KG1 (cell line): ENCODE results near the gene UBC.

ENCODE experiments used
- DNase-seq: peaks from one replicate; lab custom pipeline; 2025; lab: John Stamatoyannopoulos, UW

UBC gene

DNA sequence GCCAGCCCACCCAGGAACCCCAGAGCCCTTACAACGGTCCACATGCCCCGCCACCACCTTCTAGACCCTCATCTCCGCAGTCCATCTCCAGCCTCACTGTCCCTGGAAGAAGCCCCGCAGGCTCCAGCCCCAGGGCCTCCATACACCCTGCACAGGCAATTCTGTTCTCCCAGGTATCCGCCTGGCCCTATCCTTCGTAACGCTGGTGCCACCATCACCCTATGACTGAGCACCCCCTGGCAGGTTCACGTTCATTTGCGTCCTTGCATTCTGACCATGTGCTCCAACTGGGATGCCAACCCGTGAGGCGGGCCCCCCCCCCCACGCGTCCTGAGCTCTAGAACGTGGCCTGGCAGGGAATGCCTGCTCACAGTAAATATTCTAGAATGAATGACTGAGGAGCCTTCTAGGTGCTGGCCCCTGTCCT is 50.1 kb downstream of the UBC start:
- DNase-seq: no peak

DNA sequence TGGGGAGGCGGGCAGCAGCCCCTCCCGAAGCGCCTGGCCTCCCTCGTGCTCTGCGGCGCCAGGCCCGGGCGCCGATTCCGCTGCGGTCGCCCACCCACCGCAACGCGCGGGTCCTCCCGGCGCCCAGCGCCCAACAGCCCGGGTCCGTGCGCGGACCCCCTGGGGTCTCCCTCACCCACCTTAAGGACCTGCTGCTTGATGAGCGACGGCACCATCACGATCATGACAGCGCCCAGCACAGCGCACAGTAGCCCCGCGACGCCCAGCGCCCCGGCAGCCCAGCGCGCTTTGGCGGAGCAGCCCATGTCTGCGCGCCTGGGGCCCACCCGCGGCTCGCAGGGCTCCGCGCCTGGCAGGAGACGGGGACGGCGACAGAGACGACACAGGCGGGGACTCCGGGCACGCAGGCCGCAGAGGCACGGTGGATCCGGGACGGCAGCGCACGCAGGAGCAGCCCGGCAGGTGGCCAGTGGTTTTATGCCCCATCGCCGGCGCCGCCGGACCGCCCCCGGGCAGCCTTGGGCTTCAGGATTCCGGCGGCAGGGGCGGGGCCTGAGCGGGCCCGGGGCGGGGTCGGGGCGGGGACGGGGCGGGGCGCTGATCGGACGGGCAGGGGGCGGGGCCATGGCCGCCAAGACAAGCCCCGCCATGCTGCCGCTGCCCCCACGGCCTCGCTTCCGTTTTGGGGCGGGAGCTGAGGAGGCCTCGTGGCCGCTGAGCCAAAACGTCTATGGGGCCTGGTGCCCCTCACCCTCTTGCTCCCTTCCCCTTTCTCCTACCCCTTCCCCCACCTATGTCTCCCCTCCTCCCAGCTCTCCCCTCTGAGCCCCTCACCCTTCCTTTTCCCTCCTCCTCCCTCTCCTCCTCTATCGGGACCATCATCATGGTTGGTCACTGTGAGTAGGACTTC is 50.8 kb downstream of the UBC start, which contains the start of gene SCARB1:
SCARB1 (minus strand) TSS at position 449 of the 910 bp plus-strand sequence; CDS start at position 305, 144 bp downstream.
- peak; percentile 72 for DNase-seq

GRCh38 chr12:124862768-124863415 is 51.6 kb downstream of the UBC start:
- DNase-seq: peak; percentile 12

- no peak for DNase-seq
These were observed 52.4 kb downstream of the UBC start for GRCh38 chr12:124861898-124862676.
